SJSA1 (cell line): Measurements from ENCODE around the gene PMVK. TPM values are rescaled to one million over a fixed set of nuclear protein-coding genes. Genes with fewer than 3 reads are reported as not detected.

Experiments
- DNase-seq, 2 experiments: peaks; one replicate each; pipeline ENCODE4 v3.0.0-alpha.2; 2015 to 2020; ENCODE audit warnings: low spot score in 2 of 2, low read depth in 1 of 2
- H3K27ac ChIP-seq: fragments of 250-450 bp; sonication (Bioruptor Pico); 2 replicates; pipeline ENCODE4 v1.5.1; 2020; ENCODE audit warnings: mild to moderate bottlenecking, moderate library complexity
- H3K27me3 ChIP-seq: fragments of 250-450 bp; sonication (Bioruptor Pico); replicated peaks from 2 replicates; pipeline ENCODE4 v1.5.1; 2020; ENCODE audit warnings: mild to moderate bottlenecking, moderate library complexity
- H3K36me3 ChIP-seq: fragments of 250-450 bp; sonication (Bioruptor Pico); 2 replicates; pipeline ENCODE4 v1.5.1; 2020; ENCODE audit warnings: mild to moderate bottlenecking
- H3K4me1 ChIP-seq: fragments of 250-450 bp; sonication (Bioruptor Pico); replicated peaks from 2 replicates; pipeline ENCODE4 v1.6.1; 2021; ENCODE audit warnings: mild to moderate bottlenecking
- H3K4me3 ChIP-seq: fragments of 250-450 bp; sonication (Bioruptor Pico); 2 replicates; pipeline ENCODE4 v1.5.1; 2020; ENCODE audit warnings: mild to moderate bottlenecking
- H3K9me3 ChIP-seq: fragments of 250-450 bp; sonication (Bioruptor Pico); replicated peaks from 2 replicates; pipeline ENCODE4 v1.5.1; 2020; ENCODE audit warnings: mild to moderate bottlenecking
- total RNA-seq: library from RNA; depleted of rRNA; stranded (reverse); fragments of >200 nt; shearing (Covaris generic); gene quantifications from 2 replicates; pipeline ENCODE4 v1.2.3, GENCODE V29; 2014

PMVK gene
- total RNA-seq, 1 experiment from 2014 or later, result 4.7 TPM

DNA sequence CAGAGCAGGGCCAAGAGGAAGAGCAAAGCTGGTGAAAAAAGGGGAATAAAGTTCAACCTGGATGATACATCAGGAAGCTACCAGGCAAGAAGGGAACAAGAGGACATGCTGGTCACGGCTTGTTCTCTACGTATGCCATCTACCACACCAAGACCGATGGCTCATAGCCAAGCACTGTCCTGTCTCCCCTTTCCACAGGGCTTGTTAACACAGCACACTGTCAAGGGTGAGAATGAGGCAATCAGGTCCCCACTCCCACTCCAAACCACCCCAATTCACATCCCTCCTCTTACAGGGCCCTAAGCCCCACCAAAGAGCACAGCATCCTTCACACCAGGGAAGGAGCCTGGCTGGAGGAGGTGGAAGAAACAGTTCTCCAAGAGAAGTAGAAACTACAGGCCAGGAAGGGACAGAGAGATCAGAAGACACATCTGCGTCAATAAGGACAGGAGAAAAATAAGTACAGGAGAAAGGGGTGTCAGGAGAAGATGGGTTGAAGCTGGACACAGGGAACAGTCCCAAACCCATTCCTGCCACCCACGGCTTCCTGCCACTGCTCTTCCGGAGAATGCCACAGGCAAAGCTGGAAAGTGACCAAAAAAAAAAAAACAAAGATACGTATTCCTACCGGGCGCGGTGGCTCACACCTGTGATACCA is 35.0 kb upstream of the PMVK start:
- H3K9me3 ChIP-seq, result no peaks in the 10 kb centered on the region
- H3K4me3 ChIP-seq, result no peak overlapping the region; the same call in 1 of the 2 replicates
- H3K27me3 ChIP-seq, result no peaks in the 10 kb centered on the region
- DNase-seq, result peak in 1 of 2 experiments; percentile 58
- H3K27ac ChIP-seq, result peak overlapping the region; percentile 97
- peaks cover 54% of the 10 kb centered on the region for H3K36me3 ChIP-seq
- peaks cover 49% of the 10 kb centered on the region for H3K4me1 ChIP-seq

DNA sequence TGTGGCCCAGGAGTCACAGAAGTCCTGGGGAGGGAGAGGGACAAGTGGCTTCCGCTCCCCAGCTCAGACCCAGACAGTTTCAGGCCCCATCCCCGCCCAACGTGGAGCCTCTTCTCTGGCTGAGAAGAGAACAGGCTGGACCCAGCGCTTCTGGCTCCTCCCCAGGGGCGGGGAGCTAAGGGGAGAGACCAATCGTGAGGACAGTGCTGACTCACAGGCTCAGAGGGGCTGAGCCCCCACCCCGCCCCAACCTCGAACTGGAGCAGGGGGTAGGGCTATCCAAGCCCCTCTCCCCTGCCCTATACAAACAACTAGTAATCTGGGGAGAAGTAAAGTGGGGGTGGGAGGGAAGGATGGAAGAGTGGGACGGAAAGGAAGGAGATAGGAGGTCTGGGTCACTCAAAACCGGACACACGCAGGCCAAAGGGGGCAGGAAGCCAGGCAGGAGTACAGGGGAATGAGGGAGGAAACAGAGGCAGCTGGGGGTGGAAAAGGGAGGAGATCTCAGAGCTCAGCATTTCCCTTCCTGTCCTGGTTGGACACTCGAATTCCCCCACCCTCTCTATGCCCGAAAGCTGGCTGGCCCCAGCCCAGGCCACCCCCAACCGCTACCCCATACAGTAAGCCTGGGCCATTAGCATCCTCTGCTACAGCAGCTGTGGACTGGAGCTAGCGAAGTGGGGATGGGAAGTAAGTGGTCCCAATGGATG is 34.3 kb upstream of the PMVK start, which contains the start of gene SHC1:
SHC1 (minus strand) TSS at position 117 of the 710 bp plus-strand sequence. CDS start 221 bp downstream, outside the sequence.
- Histone ChIP-seq H3K36me3 (peaks cover 54% of the 10 kb centered on the region), H3K27me3 (no peaks in the 10 kb centered on the region), H3K4me3 (peak within 1 kb of the TSS; percentile 33), H3K9me3 (no peaks in the 10 kb centered on the region), H3K4me1 (peaks cover 43% of the 10 kb centered on the region), H3K27ac (peak within 1 kb of the TSS; percentile 97)
- DNase-seq, result peak; percentile 95 to 97

DNA sequence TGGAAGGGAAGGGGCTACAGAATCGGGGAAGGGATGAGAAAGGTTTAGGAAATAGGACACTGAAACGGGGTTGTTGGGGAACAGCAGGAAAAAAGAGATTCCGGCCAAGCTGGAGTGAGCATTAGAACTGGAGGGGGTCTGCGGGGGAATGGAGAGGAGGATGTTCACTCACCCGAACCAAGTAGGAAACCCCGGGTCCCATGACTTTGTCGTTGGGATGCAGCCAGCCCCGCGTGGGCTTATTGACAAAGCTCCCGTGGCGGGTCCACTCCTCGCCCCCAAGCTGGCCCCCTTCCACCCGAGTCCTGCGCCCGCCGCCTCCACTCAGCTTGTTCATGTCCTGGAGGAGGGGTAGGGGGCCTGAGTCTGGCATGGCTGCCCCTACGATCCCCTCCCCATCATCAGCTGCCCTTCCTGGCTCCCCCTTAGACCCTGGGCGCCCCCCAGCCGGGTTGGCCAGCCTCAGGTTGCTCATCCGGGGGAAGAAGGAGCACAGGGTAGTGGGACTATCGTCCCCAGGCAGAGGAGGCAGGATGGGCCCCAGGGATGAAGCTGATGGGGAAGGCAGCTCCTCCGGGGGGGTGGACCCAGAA is 33.4 kb upstream of the PMVK start:
- H3K4me1 ChIP-seq, result peaks cover 43% of the 10 kb centered on the region
- peak overlapping the region; percentile 33 for H3K4me3 ChIP-seq
- H3K9me3 ChIP-seq, result no peaks in the 10 kb centered on the region
- no peak for DNase-seq
- peak overlapping the region; percentile 97 for H3K27ac ChIP-seq
- H3K27me3 ChIP-seq, result no peaks in the 10 kb centered on the region
- H3K36me3 ChIP-seq, result peaks cover 54% of the 10 kb centered on the region

DNA sequence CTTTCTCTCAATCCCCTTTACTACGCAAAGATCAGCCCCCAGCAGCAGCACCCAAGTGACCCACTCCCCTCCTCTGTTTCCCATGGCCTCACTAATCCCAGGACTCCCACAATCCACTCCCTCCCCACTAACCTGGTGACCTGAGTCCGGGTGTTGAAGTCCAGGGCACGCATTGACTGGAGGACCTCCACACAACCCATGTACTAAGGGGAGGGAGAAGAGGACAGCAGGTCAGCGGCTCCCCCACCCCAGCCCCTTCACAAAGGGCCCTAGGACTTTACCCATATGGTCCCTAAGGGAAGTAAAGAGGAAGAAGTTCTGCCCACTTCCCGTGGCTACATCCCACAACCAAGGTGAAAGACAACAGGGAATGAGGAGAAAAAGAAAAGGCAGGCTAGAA is 32.7 kb upstream of the PMVK start:
- no peak for DNase-seq
- Histone ChIP-seq H3K27ac (no peak overlapping the region), H3K27me3 (no peaks in the 10 kb centered on the region), H3K9me3 (no peaks in the 10 kb centered on the region), H3K4me1 (peaks cover 43% of the 10 kb centered on the region), H3K4me3 (peak overlapping the region; percentile 33), H3K36me3 (peaks cover 61% of the 10 kb centered on the region)

DNA sequence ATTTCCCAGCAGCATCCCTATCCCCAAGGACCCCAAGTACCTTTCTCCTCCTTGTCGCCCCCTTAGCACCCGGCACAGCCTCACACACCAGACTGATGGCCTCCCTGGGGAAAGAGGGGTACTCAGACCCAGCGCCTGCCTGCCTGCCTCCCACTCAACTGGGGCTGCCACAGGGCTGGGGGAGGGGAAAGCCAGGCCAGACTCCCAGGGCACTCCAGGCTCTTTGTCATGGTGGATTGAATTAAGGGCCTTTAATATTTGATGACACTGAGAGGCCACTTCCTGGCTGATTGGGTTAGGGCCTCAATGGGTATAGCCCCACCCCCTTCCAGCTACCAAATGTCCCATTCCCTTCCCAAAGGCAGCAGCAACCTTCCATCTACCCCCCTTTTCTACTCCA is 32.2 kb upstream of the PMVK start:
- H3K4me3 ChIP-seq, result no peak overlapping the region
- no peak overlapping the region for H3K27ac ChIP-seq
- H3K27me3 ChIP-seq, result no peaks in the 10 kb centered on the region
- peaks cover 66% of the 10 kb centered on the region for H3K36me3 ChIP-seq
- peaks cover 43% of the 10 kb centered on the region for H3K4me1 ChIP-seq
- DNase-seq, result no peak
- H3K9me3 ChIP-seq, result no peaks in the 10 kb centered on the region

DNA sequence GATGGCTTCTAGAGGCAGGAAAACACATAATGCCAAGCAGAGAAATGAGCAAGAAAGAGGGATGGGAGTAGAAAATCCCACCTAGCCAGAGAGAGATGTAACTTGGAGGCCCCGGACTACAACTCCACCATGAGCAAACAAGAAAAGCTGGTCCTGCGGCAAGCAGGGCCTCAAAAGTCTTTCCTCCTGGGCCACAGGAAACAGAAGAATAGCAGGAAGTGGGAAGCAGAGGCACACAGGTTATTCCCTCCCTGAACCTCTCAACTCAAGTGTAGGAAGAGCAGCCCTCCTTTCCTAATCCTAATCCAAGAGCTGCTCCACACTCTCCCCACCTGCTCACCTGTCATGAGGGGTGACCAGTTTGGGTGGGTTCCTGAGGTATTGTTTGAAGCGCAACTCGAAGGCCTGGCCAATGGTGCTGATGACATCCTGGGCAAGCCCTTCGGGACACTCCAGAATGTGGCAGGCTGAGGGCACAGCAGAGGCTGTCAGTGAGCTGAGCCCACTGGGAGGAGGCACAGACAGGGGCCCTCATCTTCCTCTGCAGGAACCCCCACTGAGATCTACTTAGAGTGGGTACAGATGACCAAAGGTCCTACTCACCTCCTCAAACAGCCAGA is 30.9 kb upstream of the PMVK start:
- Histone ChIP-seq H3K36me3 (peaks cover 79% of the 10 kb centered on the region), H3K27ac (no peak overlapping the region), H3K4me3 (no peak overlapping the region), H3K9me3 (no peaks in the 10 kb centered on the region), H3K4me1 (peaks cover 42% of the 10 kb centered on the region), H3K27me3 (no peaks in the 10 kb centered on the region)
- no peak for DNase-seq

DNA sequence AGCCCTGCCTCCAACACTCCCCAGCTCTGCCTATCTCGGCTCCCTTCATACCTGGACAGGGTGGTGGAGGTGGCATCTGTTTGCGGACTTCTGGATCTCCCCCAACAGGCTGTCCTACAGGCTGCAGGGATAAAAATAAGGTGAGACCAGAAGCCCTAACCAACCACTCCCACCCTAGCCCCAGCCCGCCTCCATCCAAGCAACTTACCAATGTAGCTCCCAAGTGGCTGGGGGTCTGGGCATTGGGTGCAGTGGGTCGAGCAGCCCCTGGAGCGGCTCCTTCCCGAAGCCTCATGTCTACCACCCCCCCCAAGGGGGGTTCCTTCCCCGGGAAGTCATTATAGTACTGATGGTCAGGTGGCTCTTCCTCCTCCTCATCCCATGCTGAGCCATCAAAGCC is 29.6 kb upstream of the PMVK start:
- peaks cover 40% of the 10 kb centered on the region for H3K4me1 ChIP-seq
- H3K9me3 ChIP-seq, result peaks cover 6% of the 10 kb centered on the region
- H3K36me3 ChIP-seq, result peaks cover 88% of the 10 kb centered on the region
- no peak overlapping the region for H3K4me3 ChIP-seq
- no peak for DNase-seq
- no peak overlapping the region for H3K27ac ChIP-seq
- no peaks in the 10 kb centered on the region for H3K27me3 ChIP-seq

DNA sequence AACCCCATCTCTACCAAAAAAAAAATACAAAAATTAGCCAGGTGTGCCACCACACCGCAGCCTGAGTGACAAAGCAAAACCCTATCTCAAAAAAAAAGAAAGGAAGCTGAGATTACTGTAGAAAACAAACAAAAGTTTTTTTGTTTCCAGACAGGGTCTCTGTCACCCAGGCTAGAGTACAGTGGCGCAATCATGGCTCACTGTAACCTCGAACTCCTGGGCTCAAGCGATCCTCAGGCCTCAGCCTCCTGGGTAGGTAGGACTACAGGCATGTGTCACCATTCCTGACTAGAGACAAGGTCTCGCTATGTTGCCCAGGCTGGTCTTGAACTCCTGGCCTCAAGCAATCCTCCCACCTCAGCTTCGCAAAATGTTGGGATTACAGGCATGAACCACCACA is 27.8 kb upstream of the PMVK start:
- no peak for DNase-seq
- Histone ChIP-seq H3K36me3 (peaks cover 88% of the 10 kb centered on the region), H3K27me3 (no peaks in the 10 kb centered on the region), H3K4me3 (no peak overlapping the region), H3K9me3 (peaks cover 6% of the 10 kb centered on the region), H3K4me1 (peaks cover 29% of the 10 kb centered on the region), H3K27ac (no peak overlapping the region)

DNA sequence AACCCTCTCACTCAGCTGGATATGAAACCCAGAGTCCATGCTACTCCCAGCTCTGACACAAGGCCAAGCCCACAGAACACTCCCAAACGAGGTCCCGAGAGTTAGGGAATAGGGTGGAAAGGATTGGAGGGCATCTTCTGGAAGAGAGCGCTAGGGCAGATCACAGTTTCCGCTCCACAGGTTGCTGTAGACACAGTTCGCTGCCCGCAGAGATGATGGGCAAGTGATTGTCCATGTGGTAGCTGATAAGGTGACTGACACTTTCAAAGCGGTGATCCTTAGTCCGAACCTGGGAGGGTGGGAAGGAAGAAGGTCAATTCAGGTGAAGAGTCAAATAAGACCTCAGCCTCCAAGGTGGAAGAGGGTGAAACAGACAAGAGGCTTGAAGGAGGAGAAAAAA is 27.1 kb upstream of the PMVK start:
- H3K27me3 ChIP-seq, result no peaks in the 10 kb centered on the region
- H3K9me3 ChIP-seq, result peaks cover 6% of the 10 kb centered on the region
- no peak overlapping the region for H3K4me3 ChIP-seq
- H3K36me3 ChIP-seq, result peaks cover 88% of the 10 kb centered on the region
- no peak overlapping the region for H3K27ac ChIP-seq
- peaks cover 23% of the 10 kb centered on the region for H3K4me1 ChIP-seq
- DNase-seq, result no peak

DNA sequence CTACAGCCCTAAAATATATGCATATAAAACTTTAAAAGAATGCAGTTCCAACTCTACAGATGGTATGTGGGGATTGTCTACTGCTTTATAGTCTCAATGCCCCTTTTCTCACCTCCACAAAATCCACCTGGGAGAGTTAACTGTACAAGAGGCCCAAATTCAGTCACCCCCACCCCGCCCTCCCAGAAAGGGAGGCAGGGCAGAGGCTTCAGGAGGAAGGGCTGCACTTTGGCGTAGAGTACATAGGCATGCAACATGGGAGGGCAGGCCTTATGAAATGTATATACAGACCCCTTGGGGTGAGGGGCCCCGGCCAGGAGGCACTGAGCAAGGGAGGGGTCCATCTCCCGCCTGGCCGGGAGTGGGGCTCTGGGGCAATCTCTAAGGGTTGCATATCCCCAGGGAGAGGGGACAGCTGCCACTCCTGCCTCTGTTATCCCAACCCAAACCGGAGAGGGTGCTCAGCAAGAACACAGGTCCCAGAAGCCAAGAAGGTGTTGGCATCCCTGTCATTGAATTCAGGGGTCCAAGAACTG is 26.3 kb upstream of the PMVK start:
- H3K27ac ChIP-seq, result no peak overlapping the region
- H3K4me1 ChIP-seq, result peaks cover 23% of the 10 kb centered on the region
- DNase-seq, result no peak
- no peaks in the 10 kb centered on the region for H3K27me3 ChIP-seq
- H3K36me3 ChIP-seq, result peaks cover 88% of the 10 kb centered on the region
- peaks cover 6% of the 10 kb centered on the region for H3K9me3 ChIP-seq
- H3K4me3 ChIP-seq, result no peak overlapping the region

DNA sequence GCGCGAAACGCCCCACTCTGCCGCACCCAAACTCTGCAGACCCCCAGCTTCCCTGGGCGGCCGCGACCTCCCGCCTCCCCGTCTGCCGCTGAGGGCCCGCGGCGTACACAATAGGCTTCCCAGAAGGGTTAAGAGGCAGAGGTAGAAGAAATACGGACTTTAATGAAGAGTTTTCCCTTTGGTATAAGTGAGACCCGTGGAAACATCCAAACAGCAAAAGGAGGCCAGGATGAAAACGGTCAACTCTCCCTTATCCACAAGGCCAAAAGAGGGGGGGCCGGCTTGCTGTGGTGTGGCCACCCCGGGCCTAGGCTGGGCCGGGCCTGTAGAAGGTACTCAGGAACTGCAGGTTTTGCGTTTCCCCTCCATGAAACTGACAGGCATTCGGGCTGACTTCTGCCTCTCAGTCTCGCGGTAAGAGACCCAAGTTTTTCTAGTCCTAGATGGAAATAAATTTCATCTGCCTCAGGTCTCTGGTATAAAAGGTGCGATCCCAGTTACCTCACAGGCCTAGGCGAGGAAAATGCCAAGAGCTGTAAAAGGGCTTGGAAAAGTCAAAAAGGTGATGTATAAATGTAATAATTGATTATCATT is 25.7 kb upstream of the PMVK start:
- Histone ChIP-seq H3K27ac (peak overlapping the region; percentile 96), H3K9me3 (peaks cover 6% of the 10 kb centered on the region), H3K4me3 (peak overlapping the region; percentile 97), H3K4me1 (peaks cover 23% of the 10 kb centered on the region), H3K27me3 (no peaks in the 10 kb centered on the region), H3K36me3 (peaks cover 83% of the 10 kb centered on the region)
- DNase-seq, result no peak

DNA sequence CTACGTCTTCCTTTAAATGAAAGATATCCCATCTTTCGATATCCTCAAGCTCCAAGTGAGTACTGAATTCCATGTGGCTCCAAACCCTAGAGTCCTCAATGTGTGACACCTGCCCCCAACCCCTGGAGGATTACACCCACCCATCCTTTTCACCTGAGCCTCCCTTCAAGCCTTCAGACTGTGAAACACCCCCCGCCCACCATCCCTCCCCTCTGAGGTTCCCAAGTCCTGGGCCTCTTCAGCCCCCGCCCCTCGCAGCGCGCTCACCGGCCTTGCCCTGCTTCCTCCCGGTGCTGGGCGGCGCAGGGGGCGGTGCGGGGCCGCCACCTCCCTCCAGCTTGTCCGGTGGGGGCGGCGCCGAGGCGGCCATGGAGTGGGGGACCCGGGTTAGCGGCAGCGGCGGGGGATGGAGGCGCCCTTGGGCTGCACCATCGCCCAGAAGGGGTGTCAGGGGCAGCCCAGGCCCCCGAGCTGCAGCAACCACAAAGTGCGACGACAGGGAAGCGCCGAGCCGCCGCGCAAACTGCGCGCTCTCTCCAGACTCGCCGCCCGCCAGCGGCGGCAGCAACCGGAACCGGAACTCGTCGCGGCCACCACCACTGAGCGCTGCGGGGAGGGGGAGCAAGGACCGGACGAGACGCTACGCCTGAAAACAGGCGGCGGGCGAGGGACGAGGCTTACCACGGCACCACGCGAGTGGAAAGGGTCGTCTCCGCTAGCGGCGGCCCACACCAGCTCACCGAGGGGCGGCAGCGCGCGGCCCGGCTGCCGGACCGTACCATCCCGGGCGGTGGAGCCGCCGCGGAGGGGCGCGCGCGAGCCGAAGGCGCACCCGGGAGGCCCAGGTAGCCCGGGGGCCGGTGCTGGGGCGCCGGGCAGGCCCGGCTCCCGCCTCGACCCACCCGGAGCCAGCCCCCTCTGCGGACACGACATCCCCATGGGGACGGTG is 25.0 kb upstream of the PMVK start, which contains the start of gene PYGO2:
PYGO2 (minus strand) TSS at position 576 of the 949 bp plus-strand sequence; CDS start at position 370, 206 bp downstream.
- Histone ChIP-seq H3K27ac (peak within 1 kb of the TSS; percentile 96), H3K27me3 (no peaks in the 10 kb centered on the region), H3K4me1 (peaks cover 26% of the 10 kb centered on the region), H3K9me3 (peaks cover 6% of the 10 kb centered on the region), H3K4me3 (peak within 1 kb of the TSS; percentile 97), H3K36me3 (peaks cover 75% of the 10 kb centered on the region)
- peak; percentile 84 to 94 for DNase-seq
